Esophagus squamous epithelium (tissue), 4 donors: ENCODE results near the gene ATP2A2.

ENCODE experiments used
- POLR2A ChIP-seq, 4 donors: fragments of 450-650 bp; IDR thresholded peaks; one replicate each; pipeline ENCODE4 v1.6.1; 2017; ENCODE audit warnings: antibody characterized with exemption in 4 of 4, mild to moderate bottlenecking in 4 of 4, moderate library complexity in 3 of 4
- TF ChIP-seq, protein P1 (sequence below), 6 experiments: fragments of 450-650 bp in 4 of 6; fragments of 200-600 bp in 2 of 6; sonication (generic) in 2 of 6; IDR thresholded peaks; one replicate each; pipeline ENCODE4 v1.5.1; 2016 to 2019; ENCODE audit warnings: antibody characterized with exemption in 6 of 6, mild to moderate bottlenecking in 4 of 6, moderate library complexity in 4 of 6

DNA sequence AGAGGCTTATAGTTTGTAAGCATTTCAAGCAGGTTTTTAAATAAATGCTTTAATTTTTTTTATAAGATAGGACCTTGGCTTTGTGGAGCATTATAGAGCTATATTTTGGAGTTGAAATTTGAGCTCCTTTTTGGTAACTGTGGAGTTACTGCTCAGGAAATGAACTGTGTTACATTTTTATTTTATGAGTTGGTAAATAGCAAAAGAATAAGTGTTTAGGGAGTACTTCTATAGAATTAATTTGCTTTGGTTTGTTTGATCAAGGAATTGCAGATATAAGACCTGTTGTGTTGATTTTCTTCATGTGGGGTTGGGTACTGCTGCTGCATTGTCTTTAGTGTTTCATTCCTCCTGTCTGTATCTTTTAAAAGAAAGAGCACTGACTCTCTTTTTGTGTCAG is 3.5 kb downstream of the ATP2A2 start:
- TF ChIP-seq POLR2A (IDR thresholded peaks at IDR 0.05): no peak
- TF ChIP-seq, protein P1, sequence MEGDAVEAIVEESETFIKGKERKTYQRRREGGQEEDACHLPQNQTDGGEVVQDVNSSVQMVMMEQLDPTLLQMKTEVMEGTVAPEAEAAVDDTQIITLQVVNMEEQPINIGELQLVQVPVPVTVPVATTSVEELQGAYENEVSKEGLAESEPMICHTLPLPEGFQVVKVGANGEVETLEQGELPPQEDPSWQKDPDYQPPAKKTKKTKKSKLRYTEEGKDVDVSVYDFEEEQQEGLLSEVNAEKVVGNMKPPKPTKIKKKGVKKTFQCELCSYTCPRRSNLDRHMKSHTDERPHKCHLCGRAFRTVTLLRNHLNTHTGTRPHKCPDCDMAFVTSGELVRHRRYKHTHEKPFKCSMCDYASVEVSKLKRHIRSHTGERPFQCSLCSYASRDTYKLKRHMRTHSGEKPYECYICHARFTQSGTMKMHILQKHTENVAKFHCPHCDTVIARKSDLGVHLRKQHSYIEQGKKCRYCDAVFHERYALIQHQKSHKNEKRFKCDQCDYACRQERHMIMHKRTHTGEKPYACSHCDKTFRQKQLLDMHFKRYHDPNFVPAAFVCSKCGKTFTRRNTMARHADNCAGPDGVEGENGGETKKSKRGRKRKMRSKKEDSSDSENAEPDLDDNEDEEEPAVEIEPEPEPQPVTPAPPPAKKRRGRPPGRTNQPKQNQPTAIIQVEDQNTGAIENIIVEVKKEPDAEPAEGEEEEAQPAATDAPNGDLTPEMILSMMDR (IDR thresholded peaks at IDR 0.05): no peak
